Muscle layer of duodenum (tissue), 2 donors: ENCODE results near the gene KIF11.
"Not testable (repeated sequence)": the region's sequence is repeated elsewhere in the genome, so short reads cannot be mapped to it uniquely, and the experiment has no call there.

Source experiments
- H3K27ac ChIP-seq: one replicate; pipeline ENCODE4 v1.7.0; 2013; ENCODE audit warnings: mild to moderate bottlenecking, low read length
- H3K27me3 ChIP-seq: one replicate; pipeline ENCODE4 v1.7.0; 2013; ENCODE audit warnings: low read depth, mild to moderate bottlenecking, control low read depth, low read length
- H3K36me3 ChIP-seq, 2 donors: one replicate each; pipeline ENCODE4 v1.7.0; 2013; ENCODE audit warnings: low read length in 2 of 2, control low read depth in 1 of 2, mild to moderate bottlenecking in 1 of 2; ENCODE audit not compliant: insufficient read depth in 2 of 2, control insufficient read depth in 1 of 2
- H3K4me1 ChIP-seq, 2 donors: one replicate each; pipeline ENCODE4 v1.7.0; 2013; ENCODE audit warnings: low read length in 2 of 2, mild to moderate bottlenecking in 2 of 2, control low read depth in 1 of 2, moderate library complexity in 1 of 2; ENCODE audit not compliant: insufficient read depth in 2 of 2, control insufficient read depth in 1 of 2
- H3K4me3 ChIP-seq, 2 donors: one replicate each; pipeline ENCODE4 v1.7.0; 2013; ENCODE audit warnings: low read length in 2 of 2, low read depth in 1 of 2, mild to moderate bottlenecking in 1 of 2
- H3K9me3 ChIP-seq, 2 donors: one replicate each; pipeline ENCODE4 v1.7.0; 2013; ENCODE audit warnings: low read length in 2 of 2, control low read depth in 1 of 2, mild to moderate bottlenecking in 1 of 2; ENCODE audit not compliant: control insufficient read depth in 1 of 2
- donor health status: healthy.

The KIF11 gene

DNA sequence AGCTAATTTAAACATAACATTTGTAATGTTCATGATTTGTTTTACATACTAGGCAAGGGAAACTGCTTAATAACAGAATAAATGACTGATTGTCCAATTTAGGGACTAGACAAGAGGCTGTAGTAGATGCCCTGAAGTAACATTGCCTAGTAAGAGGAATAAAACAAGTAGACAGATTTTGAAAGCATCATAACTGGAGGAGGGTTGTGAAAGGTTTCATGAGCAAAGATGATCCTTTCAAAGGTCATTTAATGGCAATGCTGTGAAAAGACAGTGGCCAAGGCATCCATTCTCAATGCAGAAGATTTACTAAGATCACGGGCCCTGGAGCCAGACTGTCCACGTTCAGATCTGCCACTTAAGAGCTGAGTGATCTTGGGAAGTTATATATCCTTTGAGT lies 52.0 kb downstream of the KIF11 start:
- Histone ChIP-seq H3K9me3 (no peaks in the 10 kb centered on the region), H3K36me3 (no peaks in the 10 kb centered on the region), H3K27me3 (no peaks in the 10 kb centered on the region), H3K4me3 (no peak overlapping the region), H3K4me1 (no peaks in the 10 kb centered on the region), H3K27ac (no peak overlapping the region)

- H3K36me3 ChIP-seq, H3K4me3 ChIP-seq, H3K27ac ChIP-seq, H3K27me3 ChIP-seq, H3K9me3 ChIP-seq, H3K4me1 ChIP-seq: not testable (repeated sequence)
These were observed 57.9 kb downstream of the KIF11 start for GRCh38 chr10:92650864-92651263.

DNA sequence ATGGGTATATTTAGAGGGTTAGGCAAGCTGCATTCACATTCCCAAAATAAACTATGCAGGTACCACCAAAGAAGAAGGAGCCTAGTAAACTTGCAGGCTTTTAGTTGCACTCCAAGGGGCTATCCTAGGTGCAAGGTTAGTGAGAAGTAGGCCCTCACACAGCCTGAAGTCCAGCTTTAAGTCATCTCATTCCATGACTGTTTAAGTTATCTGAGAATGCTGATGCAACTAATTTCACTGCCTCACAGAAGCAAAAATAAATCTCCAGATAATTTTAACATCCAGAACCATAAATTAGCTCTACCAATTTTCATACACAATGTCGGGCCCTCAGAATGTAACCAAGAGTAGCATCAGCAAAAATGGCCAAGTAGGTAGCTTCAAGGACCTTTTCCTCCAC lies 62.5 kb downstream of the KIF11 start:
- H3K4me1 ChIP-seq: no peaks in the 10 kb centered on the region
- no peak overlapping the region for H3K4me3 ChIP-seq
- no peak overlapping the region for H3K27ac ChIP-seq
- H3K27me3 ChIP-seq: no peaks in the 10 kb centered on the region
- H3K9me3 ChIP-seq: no peaks in the 10 kb centered on the region
- no peaks in the 10 kb centered on the region for H3K36me3 ChIP-seq

DNA sequence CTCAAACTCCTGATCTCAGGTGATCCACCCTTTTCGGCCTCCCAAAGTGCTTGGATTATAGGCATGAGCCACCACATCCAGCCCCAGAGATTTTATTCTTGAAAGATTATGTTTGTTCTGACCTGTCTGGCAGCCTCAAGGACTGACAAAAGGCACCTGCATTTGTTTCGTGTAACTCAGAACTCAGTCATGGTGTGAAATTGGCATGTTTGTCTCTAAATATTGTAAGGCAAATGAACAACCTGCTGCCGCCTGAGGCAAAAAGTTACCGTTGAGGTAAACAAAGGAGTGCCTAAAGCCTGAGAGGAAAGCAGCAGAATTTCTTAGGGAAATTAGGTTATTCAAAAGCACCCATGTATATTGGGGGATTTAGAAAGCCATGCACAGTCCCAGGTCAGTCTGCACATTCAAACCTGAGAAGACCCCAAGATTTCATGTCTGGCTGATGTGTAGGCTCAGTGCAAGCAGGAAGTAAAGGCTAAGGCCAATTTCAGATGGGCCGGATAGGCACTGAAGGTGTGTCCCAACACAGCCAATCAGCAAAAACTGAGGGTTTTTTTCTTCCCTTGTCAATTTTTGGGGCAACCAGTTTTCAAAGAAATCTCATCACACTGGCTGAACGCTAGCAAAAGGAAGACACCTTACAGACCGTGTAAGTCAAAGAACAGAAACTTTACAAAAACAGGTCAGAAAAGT lies 63.5 kb downstream of the KIF11 start:
- Histone ChIP-seq H3K27ac (no peak overlapping the region), H3K9me3 (no peaks in the 10 kb centered on the region), H3K4me1 (no peaks in the 10 kb centered on the region), H3K36me3 (no peaks in the 10 kb centered on the region), H3K27me3 (no peaks in the 10 kb centered on the region), H3K4me3 (no peak overlapping the region)

GRCh38 chr10:92657024-92657423 lies 64.1 kb downstream of the KIF11 start:
- Histone ChIP-seq H3K4me1 (no peaks in the 10 kb centered on the region), H3K27me3 (no peaks in the 10 kb centered on the region), H3K36me3 (no peaks in the 10 kb centered on the region), H3K27ac (no peak overlapping the region), H3K4me3 (no peak overlapping the region), H3K9me3 (peaks cover 0 to 2% of the 10 kb centered on the region in 2 donors)

GRCh38 chr10:92662848-92663247 lies 69.9 kb downstream of the KIF11 start:
- H3K4me3 ChIP-seq: no peak overlapping the region
- no peaks in the 10 kb centered on the region for H3K36me3 ChIP-seq
- no peaks in the 10 kb centered on the region for H3K27me3 ChIP-seq
- no peak overlapping the region for H3K27ac ChIP-seq
- no peaks in the 10 kb centered on the region for H3K4me1 ChIP-seq
- H3K9me3 ChIP-seq: peaks cover 10 to 16% of the 10 kb centered on the region in 2 donors

GRCh38 chr10:92664322-92664721 lies 71.4 kb downstream of the KIF11 start:
- no peak overlapping the region for H3K27ac ChIP-seq
- H3K4me1 ChIP-seq: no peaks in the 10 kb centered on the region
- H3K36me3 ChIP-seq: no peaks in the 10 kb centered on the region
- H3K9me3 ChIP-seq: peaks cover 10 to 16% of the 10 kb centered on the region in 2 donors
- H3K4me3 ChIP-seq: no peak overlapping the region
- no peaks in the 10 kb centered on the region for H3K27me3 ChIP-seq

DNA sequence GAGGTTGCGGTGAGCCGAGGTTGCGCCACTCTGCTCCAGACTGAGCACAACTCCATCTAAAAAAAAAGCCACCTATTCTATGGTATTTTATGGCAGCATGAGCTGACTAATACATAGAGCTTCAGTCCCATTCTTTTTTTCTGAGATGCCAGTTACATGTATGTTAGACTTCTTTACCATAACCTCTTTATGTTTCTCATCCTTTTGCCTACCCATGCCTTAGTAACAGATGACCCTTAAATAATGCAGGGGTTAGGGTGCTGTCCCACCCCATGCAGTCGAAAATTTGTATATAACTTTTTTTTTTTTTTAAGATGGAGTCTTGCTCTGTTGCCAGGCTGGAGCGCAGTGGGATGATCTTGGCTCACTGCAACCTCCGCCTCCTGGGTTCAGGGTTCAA lies 74.1 kb downstream of the KIF11 start:
- H3K27ac ChIP-seq: no peak overlapping the region
- H3K4me3 ChIP-seq: no peak overlapping the region
- H3K36me3 ChIP-seq: no peaks in the 10 kb centered on the region
- H3K27me3 ChIP-seq: no peaks in the 10 kb centered on the region
- H3K9me3 ChIP-seq: peaks cover 10 to 14% of the 10 kb centered on the region in 2 donors
- no peaks in the 10 kb centered on the region for H3K4me1 ChIP-seq

GRCh38 chr10:92677708-92678107 lies 84.8 kb downstream of the KIF11 start:
- H3K36me3 ChIP-seq: no peaks in the 10 kb centered on the region
- H3K27me3 ChIP-seq: no peaks in the 10 kb centered on the region
- no peaks in the 10 kb centered on the region for H3K4me1 ChIP-seq
- H3K4me3 ChIP-seq: no peak overlapping the region
- H3K9me3 ChIP-seq: peaks cover 0 to 2% of the 10 kb centered on the region in 2 donors
- no peak overlapping the region for H3K27ac ChIP-seq

DNA sequence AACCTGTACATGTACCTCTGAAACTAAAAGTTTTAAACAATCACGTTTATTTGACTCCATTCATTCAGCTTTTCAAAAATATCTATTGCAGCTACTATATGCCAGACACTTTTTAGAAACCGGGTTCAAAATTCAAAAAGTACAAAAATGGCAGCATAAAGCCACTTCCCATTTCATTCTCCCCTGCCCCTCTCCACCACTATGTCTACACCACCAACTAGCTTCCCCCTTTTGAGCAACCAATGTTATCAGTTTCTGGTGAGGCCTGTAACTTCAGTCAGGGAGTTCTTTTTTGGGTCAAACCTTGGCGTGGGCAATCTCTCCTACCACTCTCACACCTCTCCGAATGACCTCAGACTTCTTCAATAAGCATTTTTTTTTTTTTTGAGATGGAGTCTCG lies 85.3 kb downstream of the KIF11 start:
- Histone ChIP-seq H3K36me3 (no peaks in the 10 kb centered on the region), H3K4me3 (no peak overlapping the region), H3K27ac (no peak overlapping the region), H3K9me3 (peaks cover 0 to 2% of the 10 kb centered on the region in 2 donors), H3K27me3 (no peaks in the 10 kb centered on the region), H3K4me1 (no peaks in the 10 kb centered on the region)

GRCh38 chr10:92681306-92681834 lies 88.4 kb downstream of the KIF11 start:
- Histone ChIP-seq H3K27ac (no peak overlapping the region), H3K36me3 (no peaks in the 10 kb centered on the region)

GRCh38 chr10:92688573-92688926 lies 95.6 kb downstream of the KIF11 start:
- H3K27ac ChIP-seq: no peak overlapping the region
- peaks cover 8% of the 10 kb centered on the region for H3K27me3 ChIP-seq

More at GRCh38 chr10:92681306-92681834, 88.4 kb downstream of the KIF11 start:
- Histone ChIP-seq H3K4me3 (no peak overlapping the region), H3K9me3 (peaks cover 0 to 9% of the 10 kb centered on the region in 2 donors), H3K27me3 (no peaks in the 10 kb centered on the region), H3K4me1 (no peaks in the 10 kb centered on the region)

More at GRCh38 chr10:92688573-92688926, 95.6 kb downstream of the KIF11 start:
- H3K36me3 ChIP-seq: peaks cover 0 to 3% of the 10 kb centered on the region in 2 donors
- peaks cover 0 to 9% of the 10 kb centered on the region in 2 donors for H3K4me1 ChIP-seq
- peak overlapping the region; percentile 44 to 78 for H3K4me3 ChIP-seq
- H3K9me3 ChIP-seq: peaks cover 0 to 7% of the 10 kb centered on the region in 2 donors
